Activated naive CD8-positive, alpha-beta T cell (primary cell): ENCODE results near the gene PTPN1.

Experiments
- H3K27ac Mint-ChIP-seq: one replicate; pipeline ENCODE4 v1.8.0; 2021; ENCODE audit warnings: mixed read lengths
- H3K27me3 Mint-ChIP-seq: one replicate; pipeline ENCODE4 v1.8.0; 2021; ENCODE audit warnings: mixed read lengths
- H3K36me3 Mint-ChIP-seq: one replicate; pipeline ENCODE4 v1.8.0; 2021; ENCODE audit warnings: mixed read lengths
- H3K4me1 Mint-ChIP-seq: one replicate; pipeline ENCODE4 v1.8.0; 2021; ENCODE audit warnings: low read depth, mixed read lengths
- H3K4me3 Mint-ChIP-seq: one replicate; pipeline ENCODE4 v1.8.0; 2021; ENCODE audit warnings: mild to moderate bottlenecking, mixed read lengths
- H3K9me3 Mint-ChIP-seq: one replicate; pipeline ENCODE4 v1.8.0; 2021; ENCODE audit warnings: low read depth, mixed read lengths

Gene PTPN1

DNA sequence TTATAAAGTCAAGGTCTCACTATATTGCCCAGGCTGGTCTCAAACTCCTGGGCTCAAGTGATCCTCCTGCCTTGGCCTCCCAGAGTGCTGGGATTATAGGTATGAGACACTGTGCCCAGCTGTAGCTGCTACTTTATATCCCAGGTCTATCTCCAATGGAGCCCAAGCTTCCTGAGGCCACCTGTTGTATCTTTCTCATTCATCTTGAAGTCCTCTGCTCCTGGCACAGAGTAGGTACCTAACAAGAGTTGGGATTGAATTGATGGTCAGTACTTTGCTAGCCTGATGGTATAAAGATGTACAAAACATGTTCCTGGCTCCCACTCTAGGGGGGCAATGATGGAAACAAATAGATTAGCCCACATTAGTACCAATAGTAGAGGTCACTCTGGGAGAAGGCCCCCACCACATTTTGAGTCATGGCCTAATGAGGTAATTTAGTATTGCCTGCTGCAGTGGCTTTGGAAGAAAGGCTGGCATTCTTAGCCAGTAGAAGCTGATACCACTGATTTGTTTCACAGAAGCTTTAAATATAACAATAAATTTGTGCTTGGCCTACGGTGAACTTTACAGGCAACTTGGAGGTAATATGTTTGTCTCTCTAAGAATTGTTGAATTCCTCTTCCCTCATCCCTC lies 5.4 kb downstream of the PTPN1 start:
- Mint-ChIP-seq H3K4me3 (peak overlapping the region; percentile 72), H3K27me3 (no peaks in the 10 kb centered on the region), H3K4me1 (peaks cover 95% of the 10 kb centered on the region), H3K36me3 (peaks cover 6% of the 10 kb centered on the region), H3K9me3 (no peaks in the 10 kb centered on the region), H3K27ac (peak overlapping the region; percentile 99)

- Mint-ChIP-seq H3K4me3 (peak overlapping the region; percentile 72), H3K9me3 (no peaks in the 10 kb centered on the region), H3K36me3 (peaks cover 6% of the 10 kb centered on the region), H3K27me3 (no peaks in the 10 kb centered on the region), H3K27ac (peak overlapping the region; percentile 99), H3K4me1 (peaks cover 97% of the 10 kb centered on the region)
These were observed 6.2 kb downstream of the PTPN1 start for GRCh38 chr20:50516180-50516934.

DNA sequence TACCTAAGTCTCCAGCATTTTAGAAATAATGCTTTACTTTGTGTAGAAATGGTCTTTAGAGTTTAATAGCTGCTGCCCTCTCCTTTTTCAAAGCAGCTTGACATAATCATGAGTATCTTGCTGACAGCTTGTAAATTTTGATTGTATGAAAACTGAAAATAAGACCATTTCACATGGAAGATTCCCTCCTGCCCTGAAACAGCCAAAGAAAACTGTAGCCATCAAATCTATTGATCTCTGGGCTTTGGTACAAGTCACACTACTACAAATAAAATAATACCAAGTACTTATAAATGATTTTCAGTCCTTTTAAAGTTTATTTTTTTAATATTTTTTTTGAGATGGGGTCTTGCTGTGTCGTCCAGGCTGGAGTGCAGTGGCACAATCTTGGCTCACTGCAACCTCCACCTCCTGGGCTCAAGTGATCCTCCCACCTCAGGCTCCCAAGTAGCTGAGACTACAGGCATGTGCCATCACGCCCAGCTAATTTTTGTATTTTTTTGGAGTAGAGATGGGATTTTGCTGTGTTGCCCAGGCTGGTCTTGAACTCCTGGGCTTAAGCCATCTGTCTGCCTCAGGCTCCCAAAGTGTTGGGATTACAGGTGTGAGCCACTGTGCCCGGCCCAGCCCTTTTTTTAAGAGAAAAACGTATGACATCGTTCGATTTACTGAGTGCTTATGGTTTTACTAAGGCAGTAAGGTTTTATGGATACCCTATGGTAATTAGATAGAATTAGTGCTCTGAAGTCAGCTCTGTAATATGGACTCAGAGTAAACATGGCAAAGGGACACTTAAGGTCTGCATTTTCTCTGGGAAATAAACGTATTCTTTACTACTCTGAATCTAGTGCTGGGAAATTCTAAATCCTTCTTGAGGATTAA lies 7.0 kb downstream of the PTPN1 start:
- Mint-ChIP-seq H3K4me3 (peak overlapping the region; percentile 84), H3K4me1 (peaks cover 97% of the 10 kb centered on the region), H3K9me3 (no peaks in the 10 kb centered on the region), H3K36me3 (peaks cover 6% of the 10 kb centered on the region), H3K27me3 (no peaks in the 10 kb centered on the region), H3K27ac (peak overlapping the region; percentile 99)

DNA sequence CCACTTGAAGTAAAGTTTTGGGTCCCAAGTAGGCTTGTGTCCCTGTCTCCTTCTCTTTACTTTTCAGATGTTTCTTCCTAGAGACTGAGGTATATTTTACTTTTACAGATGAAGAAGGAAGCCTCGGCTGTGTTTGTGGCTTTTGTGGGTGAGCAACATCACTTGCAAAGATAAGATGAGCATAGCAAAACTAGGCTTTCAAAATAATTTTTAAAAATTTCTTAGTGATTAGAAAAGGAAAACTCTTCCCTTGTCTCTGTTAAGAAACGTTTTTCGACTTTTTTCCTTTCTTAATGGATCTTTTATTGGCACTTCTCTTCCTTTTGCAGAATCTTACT lies 7.6 kb downstream of the PTPN1 start:
- peaks cover 6% of the 10 kb centered on the region for H3K36me3 Mint-ChIP-seq
- H3K27me3 Mint-ChIP-seq, result no peaks in the 10 kb centered on the region
- peak overlapping the region; percentile 84 for H3K4me3 Mint-ChIP-seq
- H3K9me3 Mint-ChIP-seq, result no peaks in the 10 kb centered on the region
- H3K4me1 Mint-ChIP-seq, result peaks cover 96% of the 10 kb centered on the region
- peak overlapping the region; percentile 99 for H3K27ac Mint-ChIP-seq

GRCh38 chr20:50518270-50518721 lies 8.1 kb downstream of the PTPN1 start:
- peak overlapping the region; percentile 99 for H3K27ac Mint-ChIP-seq
- peak overlapping the region; percentile 84 for H3K4me3 Mint-ChIP-seq
- H3K9me3 Mint-ChIP-seq, result no peaks in the 10 kb centered on the region
- H3K4me1 Mint-ChIP-seq, result peaks cover 96% of the 10 kb centered on the region
- no peaks in the 10 kb centered on the region for H3K27me3 Mint-ChIP-seq
- H3K36me3 Mint-ChIP-seq, result peaks cover 6% of the 10 kb centered on the region

GRCh38 chr20:50519036-50519762 lies 9.0 kb downstream of the PTPN1 start:
- H3K36me3 Mint-ChIP-seq, result peaks cover 10% of the 10 kb centered on the region
- H3K9me3 Mint-ChIP-seq, result no peaks in the 10 kb centered on the region
- no peaks in the 10 kb centered on the region for H3K27me3 Mint-ChIP-seq
- H3K4me3 Mint-ChIP-seq, result peak overlapping the region; percentile 84
- peak overlapping the region; percentile 99 for H3K27ac Mint-ChIP-seq
- H3K4me1 Mint-ChIP-seq, result peaks cover 96% of the 10 kb centered on the region

DNA sequence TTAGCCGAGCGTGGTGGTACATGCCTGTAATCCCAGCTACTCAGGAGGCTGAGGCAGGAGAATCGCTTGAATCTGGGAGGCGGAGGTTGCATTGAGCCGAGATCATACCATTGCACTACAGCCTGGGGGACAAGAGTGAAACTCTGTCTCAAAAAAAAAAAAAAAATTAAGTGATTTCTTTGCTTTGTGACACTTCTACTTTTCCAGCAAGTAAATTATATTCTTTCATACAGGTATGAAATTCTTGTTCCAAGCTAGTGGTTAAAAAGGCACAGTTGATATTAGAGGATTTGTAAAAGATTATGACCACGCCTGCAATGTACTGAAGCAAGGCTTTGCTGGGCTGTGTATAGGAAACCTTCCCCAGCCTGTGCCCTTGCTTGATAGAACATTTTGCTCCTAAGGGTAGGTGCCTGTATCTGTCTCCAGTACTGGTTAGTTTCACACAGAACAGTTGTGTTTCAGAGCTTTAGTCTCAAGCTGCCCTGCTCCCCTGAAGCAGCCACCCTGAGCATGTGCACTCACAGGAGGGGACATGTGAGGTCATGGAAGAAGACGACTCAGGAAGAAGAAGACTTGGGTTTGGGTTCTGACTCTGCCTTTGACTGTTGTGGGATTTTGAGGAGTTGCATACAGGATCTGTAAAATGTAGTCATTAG lies 10.2 kb downstream of the PTPN1 start:
- H3K4me3 Mint-ChIP-seq, result peak overlapping the region; percentile 84
- peaks cover 10% of the 10 kb centered on the region for H3K36me3 Mint-ChIP-seq
- H3K9me3 Mint-ChIP-seq, result no peaks in the 10 kb centered on the region
- no peaks in the 10 kb centered on the region for H3K27me3 Mint-ChIP-seq
- peak overlapping the region; percentile 99 for H3K27ac Mint-ChIP-seq
- H3K4me1 Mint-ChIP-seq, result peaks cover 84% of the 10 kb centered on the region

- Mint-ChIP-seq H3K27me3 (no peaks in the 10 kb centered on the region), H3K4me3 (no peak overlapping the region), H3K36me3 (peaks cover 10% of the 10 kb centered on the region), H3K4me1 (peaks cover 75% of the 10 kb centered on the region), H3K9me3 (no peaks in the 10 kb centered on the region), H3K27ac (peak overlapping the region; percentile 99)
These were observed 11.3 kb downstream of the PTPN1 start for GRCh38 chr20:50521221-50522052.

- Mint-ChIP-seq H3K27ac (peak overlapping the region; percentile 99), H3K4me1 (peaks cover 68% of the 10 kb centered on the region), H3K9me3 (no peaks in the 10 kb centered on the region), H3K36me3 (peaks cover 10% of the 10 kb centered on the region), H3K4me3 (no peak overlapping the region), H3K27me3 (no peaks in the 10 kb centered on the region)
These were observed 12.0 kb downstream of the PTPN1 start for GRCh38 chr20:50522053-50522674.

DNA sequence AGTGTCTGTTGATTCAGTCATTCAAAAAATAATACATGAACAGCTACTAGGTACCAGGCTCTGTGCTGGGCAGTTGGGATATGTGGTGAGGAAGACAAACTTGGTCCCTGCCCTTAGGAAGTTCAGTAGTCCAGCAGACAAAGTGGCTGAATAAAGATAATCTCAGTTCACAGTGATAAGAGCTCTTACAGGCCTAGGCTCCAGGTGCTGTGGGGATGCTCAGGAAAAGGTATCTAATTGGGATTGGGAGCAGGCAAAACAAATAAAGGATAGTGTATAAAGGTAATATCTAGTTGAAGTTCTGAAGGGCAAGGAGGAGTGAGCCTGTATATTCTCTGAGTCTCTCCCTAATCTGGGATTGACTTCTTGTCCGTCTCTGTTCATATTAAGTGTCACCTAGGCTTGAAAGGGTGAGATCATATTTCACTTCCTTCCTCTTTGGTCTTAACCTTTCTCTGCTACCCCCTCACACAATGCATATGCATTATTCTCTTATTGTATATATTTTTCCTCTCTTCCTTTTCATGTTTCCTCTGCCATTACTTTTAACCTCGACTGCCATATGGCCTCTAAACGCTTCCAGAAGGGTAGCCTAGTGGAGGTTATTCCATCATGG lies 13.5 kb downstream of the PTPN1 start:
- H3K27ac Mint-ChIP-seq, result peak overlapping the region; percentile 90
- no peaks in the 10 kb centered on the region for H3K9me3 Mint-ChIP-seq
- H3K4me3 Mint-ChIP-seq, result peak overlapping the region; percentile 52
- no peaks in the 10 kb centered on the region for H3K27me3 Mint-ChIP-seq
- H3K36me3 Mint-ChIP-seq, result peaks cover 10% of the 10 kb centered on the region
- H3K4me1 Mint-ChIP-seq, result peaks cover 54% of the 10 kb centered on the region

GRCh38 chr20:50525681-50526080 lies 15.5 kb downstream of the PTPN1 start:
- Mint-ChIP-seq H3K4me1 (peaks cover 43% of the 10 kb centered on the region), H3K4me3 (no peak overlapping the region), H3K27me3 (no peaks in the 10 kb centered on the region), H3K9me3 (no peaks in the 10 kb centered on the region), H3K27ac (no peak overlapping the region), H3K36me3 (peaks cover 9% of the 10 kb centered on the region)

GRCh38 chr20:50526403-50526989 lies 16.3 kb downstream of the PTPN1 start:
- no peaks in the 10 kb centered on the region for H3K9me3 Mint-ChIP-seq
- peaks cover 41% of the 10 kb centered on the region for H3K4me1 Mint-ChIP-seq
- H3K36me3 Mint-ChIP-seq, result peaks cover 9% of the 10 kb centered on the region
- no peak overlapping the region for H3K27ac Mint-ChIP-seq
- H3K27me3 Mint-ChIP-seq, result no peaks in the 10 kb centered on the region
- H3K4me3 Mint-ChIP-seq, result no peak overlapping the region
